IMR-90 (cell line): ENCODE data around the gene NELFE. TPM values are rescaled to one million over a fixed set of nuclear protein-coding genes. Genes with fewer than 3 reads are reported as not detected.

Experiments used
- microRNA-seq, 2 experiments: library from miRNA; stranded (forward) in 1 of 2; unstranded in 1 of 2; fragments of 10-50 nt in 1 of 2; fragments of <30 nt in 1 of 2; gene quantifications in 1 of 2; microRNA quantifications in 1 of 2; one replicate each; pipeline versions ENCODE3 to v1.1.0; 2013 to 2020; ENCODE audit not compliant: insufficient read depth in 1 of 2, insufficient read length in 1 of 2, unreplicated experiment in 1 of 2
- polyA plus RNA-seq, 3 experiments: library from polyadenylated mRNA; depleted of rRNA; stranded (reverse); fragments of >200 nt; gene quantifications; 2 replicates each; pipeline ENCODE4 v1.2.3, GENCODE V29; 2012; ENCODE audit warnings: low replicate concordance in 1 of 3
- small RNA-seq, 5 experiments: library from RNA; depleted of rRNA; stranded (forward); fragments of <200 nt; gene quantifications; one replicate each; pipeline ENCODE3, GENCODE V24; 2012
- total RNA-seq: library from RNA; depleted of rRNA; stranded (reverse); fragments of >200 nt; gene quantifications from 2 replicates; pipeline ENCODE4 v1.2.3, GENCODE V29; 2012; rRNA removed

Gene NELFE
- total and polyA plus RNA-seq, 2 of the 4 experiments (the other 2 are of a cell fraction) = 63.6 to 76.0 TPM

Small RNAs within 50 kb of the gene (microRNA-seq; reads per million reads assigned to microRNA genes)
- gene AL645922.1 (ENCODE audit: insufficient read depth, insufficient read length) (not detected), gene MIR1236 (ENCODE audit: unreplicated experiment) (not detected)

Small RNAs within 50 kb of the gene (small RNA-seq; reads per million reads assigned to genes)
- 0 reads per million in 5 experiments for gene AL645922.1

Other genes starting within 250 kb of the NELFE start
Only the 30 nearest of the 35 such genes appear.
- gene DDAH2, start 229.7 kb downstream of the NELFE start, total RNA-seq = 40.0 and 40.7 TPM in 2 replicates
- gene DDAH2, start 229.7 kb downstream of the NELFE start, polyA plus RNA-seq (2012; rRNA removed) = 57.9 and 58.4 TPM in 2 replicates
- 992 and 1,185 TPM in 2 replicates for gene CLIC1, start 222.4 kb downstream of the NELFE start, total RNA-seq
- gene CLIC1, start 222.4 kb downstream of the NELFE start, polyA plus RNA-seq (2012; rRNA removed) = 692 and 706 TPM in 2 replicates
- 4.7 and 5.6 TPM in 2 replicates for gene MSH5, start 219.0 kb downstream of the NELFE start, total RNA-seq
- 14.5 and 15.7 TPM in 2 replicates for gene MSH5, start 219.0 kb downstream of the NELFE start, polyA plus RNA-seq (2012; rRNA removed)
- gene SAPCD1, start 196.3 kb downstream of the NELFE start, total RNA-seq = not detected in 2 replicates
- gene SAPCD1, start 196.3 kb downstream of the NELFE start, polyA plus RNA-seq (2012; rRNA removed) = 2.2 and 2.3 TPM in 2 replicates
- gene VWA7, start 181.6 kb downstream of the NELFE start, total RNA-seq = under 0.01 and 0.28 TPM in 2 replicates
- 1.0 and 1.4 TPM in 2 replicates for gene VWA7, start 181.6 kb downstream of the NELFE start, polyA plus RNA-seq (2012; rRNA removed)
- gene VARS1, start 163.2 kb downstream of the NELFE start, total RNA-seq = 32.2 and 41.2 TPM in 2 replicates
- 39.6 and 42.0 TPM in 2 replicates for gene VARS1, start 163.2 kb downstream of the NELFE start, polyA plus RNA-seq (2012; rRNA removed)
- 48.0 and 56.3 TPM in 2 replicates for gene LSM2, start 152.0 kb downstream of the NELFE start, total RNA-seq
- 55.0 and 61.0 TPM in 2 replicates for gene LSM2, start 152.0 kb downstream of the NELFE start, polyA plus RNA-seq (2012; rRNA removed)
- 1.3 and 1.4 TPM in 2 replicates for gene HSPA1L, start 143.7 kb downstream of the NELFE start, total RNA-seq
- 0.97 and 1.0 TPM in 2 replicates for gene HSPA1L, start 143.7 kb downstream of the NELFE start, polyA plus RNA-seq (2012; rRNA removed)
- gene HSPA1A, start 143.4 kb downstream of the NELFE start, total RNA-seq = 94.6 and 102 TPM in 2 replicates
- 93.1 and 95.3 TPM in 2 replicates for gene HSPA1A, start 143.4 kb downstream of the NELFE start, polyA plus RNA-seq (2012; rRNA removed)
- gene HSPA1B, start 131.2 kb downstream of the NELFE start, total RNA-seq = 93.6 and 118 TPM in 2 replicates
- 59.4 and 61.1 TPM in 2 replicates for gene HSPA1B, start 131.2 kb downstream of the NELFE start, polyA plus RNA-seq (2012; rRNA removed)
- gene NEU1, start 96.2 kb downstream of the NELFE start, total RNA-seq = 23.6 and 28.5 TPM in 2 replicates
- gene NEU1, start 96.2 kb downstream of the NELFE start, polyA plus RNA-seq (2012; rRNA removed) = 36.2 and 37.3 TPM in 2 replicates
- gene SLC44A4, start 80.0 kb downstream of the NELFE start, total RNA-seq = 0.36 TPM in 1 of 2 replicates, not detected in the other
- 0.14 and 0.19 TPM in 2 replicates for gene SLC44A4, start 80.0 kb downstream of the NELFE start, polyA plus RNA-seq (2012; rRNA removed)
- 36.4 and 38.0 TPM in 2 replicates for gene EHMT2, start 61.3 kb downstream of the NELFE start, total RNA-seq
- gene EHMT2, start 61.3 kb downstream of the NELFE start, polyA plus RNA-seq (2012; rRNA removed) = 47.7 and 51.2 TPM in 2 replicates
- gene ZBTB12, start 56.9 kb downstream of the NELFE start, total RNA-seq = 2.0 and 2.5 TPM in 2 replicates
- 8.1 and 8.5 TPM in 2 replicates for gene ZBTB12, start 56.9 kb downstream of the NELFE start, polyA plus RNA-seq (2012; rRNA removed)
- gene C2, start 31.3 kb downstream of the NELFE start, total RNA-seq = under 0.01 and 0.18 TPM in 2 replicates
- gene C2, start 31.3 kb downstream of the NELFE start, polyA plus RNA-seq (2012; rRNA removed) = 0.19 and 0.26 TPM in 2 replicates
- gene CFB, start 12.9 kb downstream of the NELFE start, total RNA-seq = 1.4 and 1.8 TPM in 2 replicates
- gene CFB, start 12.9 kb downstream of the NELFE start, polyA plus RNA-seq (2012; rRNA removed) = 5.8 and 6.1 TPM in 2 replicates
- 30.6 and 34.7 TPM in 2 replicates for gene SKIC2, start 204 bp upstream of the NELFE start, total RNA-seq
- 46.0 and 46.3 TPM in 2 replicates for gene SKIC2, start 204 bp upstream of the NELFE start, polyA plus RNA-seq (2012; rRNA removed)
- 7.8 and 9.3 TPM in 2 replicates for gene DXO, start 13.2 kb upstream of the NELFE start, total RNA-seq
- gene DXO, start 13.2 kb upstream of the NELFE start, polyA plus RNA-seq (2012; rRNA removed) = 21.4 and 22.1 TPM in 2 replicates
- 0.83 and 0.90 TPM in 2 replicates for gene C4A, start 23.1 kb upstream of the NELFE start, total RNA-seq
- 3.6 and 3.8 TPM in 2 replicates for gene C4A, start 23.1 kb upstream of the NELFE start, polyA plus RNA-seq (2012; rRNA removed)
- gene C4B, start 55.8 kb upstream of the NELFE start, total RNA-seq = 0.54 and 0.56 TPM in 2 replicates
- gene C4B, start 55.8 kb upstream of the NELFE start, polyA plus RNA-seq (2012; rRNA removed) = 4.2 and 4.4 TPM in 2 replicates
- not detected in 2 replicates for gene CYP21A2, start 79.4 kb upstream of the NELFE start, total RNA-seq
- 0.03 and 0.10 TPM in 2 replicates for gene CYP21A2, start 79.4 kb upstream of the NELFE start, polyA plus RNA-seq (2012; rRNA removed)
- under 0.01 TPM in 1 of 2 replicates, not detected in the other for gene TNXB, start 150.4 kb upstream of the NELFE start, total RNA-seq
- gene TNXB, start 150.4 kb upstream of the NELFE start, polyA plus RNA-seq (2012; rRNA removed) = 0.05 and 0.42 TPM in 2 replicates
- 5.3 and 7.9 TPM in 2 replicates for gene ATF6B, start 169.3 kb upstream of the NELFE start, total RNA-seq
- 62.6 and 69.6 TPM in 2 replicates for gene ATF6B, start 169.3 kb upstream of the NELFE start, polyA plus RNA-seq (2012; rRNA removed)
- 5.8 and 5.9 TPM in 2 replicates for gene FKBPL, start 171.3 kb upstream of the NELFE start, total RNA-seq
- gene FKBPL, start 171.3 kb upstream of the NELFE start, polyA plus RNA-seq (2012; rRNA removed) = 3.4 and 3.6 TPM in 2 replicates
- gene PRRT1, start 193.0 kb upstream of the NELFE start, total RNA-seq = not detected in 2 replicates
- 0.87 and 0.99 TPM in 2 replicates for gene PRRT1, start 193.0 kb upstream of the NELFE start, polyA plus RNA-seq (2012; rRNA removed)
- gene PPT2, start 195.2 kb upstream of the NELFE start, total RNA-seq = 2.2 and 3.2 TPM in 2 replicates
- 16.2 and 18.7 TPM in 2 replicates for gene PPT2, start 195.2 kb upstream of the NELFE start, polyA plus RNA-seq (2012; rRNA removed)
- gene EGFL8, start 205.6 kb upstream of the NELFE start, total RNA-seq = 0.18 and 0.28 TPM in 2 replicates
- gene EGFL8, start 205.6 kb upstream of the NELFE start, polyA plus RNA-seq (2012; rRNA removed) = 4.7 and 5.7 TPM in 2 replicates
- 27.2 TPM in 2 replicates for gene AGPAT1, start 217.1 kb upstream of the NELFE start, total RNA-seq
- gene AGPAT1, start 217.1 kb upstream of the NELFE start, polyA plus RNA-seq (2012; rRNA removed) = 116 and 126 TPM in 2 replicates
- 18.8 and 28.1 TPM in 2 replicates for gene RNF5, start 219.4 kb upstream of the NELFE start, total RNA-seq
- gene RNF5, start 219.4 kb upstream of the NELFE start, polyA plus RNA-seq (2012; rRNA removed) = 34.1 and 41.4 TPM in 2 replicates
- 0.18 and 0.28 TPM in 2 replicates for gene AGER, start 225.3 kb upstream of the NELFE start, total RNA-seq
- 4.2 and 4.9 TPM in 2 replicates for gene AGER, start 225.3 kb upstream of the NELFE start, polyA plus RNA-seq (2012; rRNA removed)